ENCODE data around the gene GPR146. TPM values are rescaled to one million over a fixed set of nuclear protein-coding genes. Genes with fewer than 3 reads are reported as not detected.
"Not testable (repeated sequence)": the region's sequence is repeated elsewhere in the genome, so short reads cannot be mapped to it uniquely, and the experiment has no call there.

GPR146 gene
- total and polyA plus RNA-seq, 7 donors: 3.0 to 33.5 (median 10.8) TPM

GRCh38 chr7:1033546-1034145, 10.7 kb upstream of the GPR146 start:
- Histone ChIP-seq H3K27ac (no peak overlapping the region), H3K4me1 (peaks cover 0 to 12% (median 9%) of the 10 kb centered on the region in 4 donors), H3K36me3 (no peaks in the 10 kb centered on the region), H3K27me3 (no peaks in the 10 kb centered on the region), H3K9me3 (no peaks in the 10 kb centered on the region), H3K4me3 (no peak overlapping the region)
- no peak for DNase-seq
- WGBS, 2 donors: 82 to 92% methylated on average over 20 of the region's 20 CpGs
- intact Hi-C loops (cut with DNase I): no loop called here
- TF ChIP-seq POLR2A (IDR thresholded peaks at IDR 0.05): no peak
- TF ChIP-seq CTCF (IDR thresholded peaks at IDR 0.05): no peak
- TF ChIP-seq POLR2AphosphoS5 (IDR thresholded peaks at IDR 0.05): no peak
- no peak for TF ChIP-seq EP300 (IDR thresholded peaks at IDR 0.05)

GRCh38 chr7:1034769-1035168, 9.6 kb upstream of the GPR146 start:
- H3K27me3 ChIP-seq; H3K9me3 ChIP-seq; H3K4me1 ChIP-seq; DNase-seq; H3K4me3 ChIP-seq; H3K36me3 ChIP-seq; intact Hi-C loops (cut with DNase I); H3K27ac ChIP-seq: not testable (repeated sequence)
- 95 to 98% methylated on average over 1 of the region's 1 CpG for WGBS, 2 donors

- DNase-seq; H3K27me3 ChIP-seq; H3K9me3 ChIP-seq; H3K27ac ChIP-seq; H3K36me3 ChIP-seq; intact Hi-C loops (cut with DNase I); H3K4me3 ChIP-seq: not testable (repeated sequence)
- WGBS, 2 donors: 97 to 98% methylated on average over 40 of the region's 40 CpGs
- H3K4me1 ChIP-seq: peaks cover 0 to 13% (median 10%) of the 10 kb centered on the region in 4 donors
Observed at GRCh38 chr7:1036164-1036928, 8.0 kb upstream of the GPR146 start.

GRCh38 chr7:1040233-1040632, 4.1 kb upstream of the GPR146 start:
- 82 to 87% methylated on average over 1 of the region's 1 CpG for WGBS, 2 donors
- Histone ChIP-seq H3K27ac (peak overlapping the region in 2 of 4 donors; percentile 57 to 94), H3K4me1 (peaks cover 0 to 32% (median 24%) of the 10 kb centered on the region in 4 donors)

GRCh38 chr7:1040790-1041189, 3.6 kb upstream of the GPR146 start:
- WGBS, 2 donors: 76 to 86% methylated on average over 16 of the region's 16 CpGs
- intact Hi-C loops (cut with DNase I): no loop called here
- DNase-seq: no peak

More at GRCh38 chr7:1040233-1040632, 4.1 kb upstream of the GPR146 start:
- intact Hi-C loops (cut with DNase I); H3K27me3 ChIP-seq; DNase-seq; H3K4me3 ChIP-seq; H3K36me3 ChIP-seq; H3K9me3 ChIP-seq: not testable (repeated sequence)

More at GRCh38 chr7:1040790-1041189, 3.6 kb upstream of the GPR146 start:
- H3K4me1 ChIP-seq: peaks cover 0 to 38% (median 27%) of the 10 kb centered on the region in 4 donors
- H3K36me3 ChIP-seq: no peaks in the 10 kb centered on the region
- no peaks in the 10 kb centered on the region for H3K27me3 ChIP-seq
- peak overlapping the region in 3 of 4 donors; percentile 26 to 94 (median 57) for H3K27ac ChIP-seq
- no peak overlapping the region for H3K4me3 ChIP-seq
- H3K9me3 ChIP-seq: no peaks in the 10 kb centered on the region
- TF ChIP-seq POLR2AphosphoS5 (IDR thresholded peaks at IDR 0.05): peak in 2 of 4 donors; percentile 23 to 27
- TF ChIP-seq EP300 (IDR thresholded peaks at IDR 0.05): no peak
- TF ChIP-seq CTCF (IDR thresholded peaks at IDR 0.05): no peak
- no peak for TF ChIP-seq POLR2A (IDR thresholded peaks at IDR 0.05)
